IPS DF 4.7 (cell line): Measurements from ENCODE around the gene MYO9B.

Source experiments
- DNase-seq: peaks from one replicate; pipeline ENCODE4 v3.0.0-alpha.2; 2013; ENCODE audit warnings: low spot score; ENCODE audit errors: extremely low read depth

The MYO9B gene, protein sequence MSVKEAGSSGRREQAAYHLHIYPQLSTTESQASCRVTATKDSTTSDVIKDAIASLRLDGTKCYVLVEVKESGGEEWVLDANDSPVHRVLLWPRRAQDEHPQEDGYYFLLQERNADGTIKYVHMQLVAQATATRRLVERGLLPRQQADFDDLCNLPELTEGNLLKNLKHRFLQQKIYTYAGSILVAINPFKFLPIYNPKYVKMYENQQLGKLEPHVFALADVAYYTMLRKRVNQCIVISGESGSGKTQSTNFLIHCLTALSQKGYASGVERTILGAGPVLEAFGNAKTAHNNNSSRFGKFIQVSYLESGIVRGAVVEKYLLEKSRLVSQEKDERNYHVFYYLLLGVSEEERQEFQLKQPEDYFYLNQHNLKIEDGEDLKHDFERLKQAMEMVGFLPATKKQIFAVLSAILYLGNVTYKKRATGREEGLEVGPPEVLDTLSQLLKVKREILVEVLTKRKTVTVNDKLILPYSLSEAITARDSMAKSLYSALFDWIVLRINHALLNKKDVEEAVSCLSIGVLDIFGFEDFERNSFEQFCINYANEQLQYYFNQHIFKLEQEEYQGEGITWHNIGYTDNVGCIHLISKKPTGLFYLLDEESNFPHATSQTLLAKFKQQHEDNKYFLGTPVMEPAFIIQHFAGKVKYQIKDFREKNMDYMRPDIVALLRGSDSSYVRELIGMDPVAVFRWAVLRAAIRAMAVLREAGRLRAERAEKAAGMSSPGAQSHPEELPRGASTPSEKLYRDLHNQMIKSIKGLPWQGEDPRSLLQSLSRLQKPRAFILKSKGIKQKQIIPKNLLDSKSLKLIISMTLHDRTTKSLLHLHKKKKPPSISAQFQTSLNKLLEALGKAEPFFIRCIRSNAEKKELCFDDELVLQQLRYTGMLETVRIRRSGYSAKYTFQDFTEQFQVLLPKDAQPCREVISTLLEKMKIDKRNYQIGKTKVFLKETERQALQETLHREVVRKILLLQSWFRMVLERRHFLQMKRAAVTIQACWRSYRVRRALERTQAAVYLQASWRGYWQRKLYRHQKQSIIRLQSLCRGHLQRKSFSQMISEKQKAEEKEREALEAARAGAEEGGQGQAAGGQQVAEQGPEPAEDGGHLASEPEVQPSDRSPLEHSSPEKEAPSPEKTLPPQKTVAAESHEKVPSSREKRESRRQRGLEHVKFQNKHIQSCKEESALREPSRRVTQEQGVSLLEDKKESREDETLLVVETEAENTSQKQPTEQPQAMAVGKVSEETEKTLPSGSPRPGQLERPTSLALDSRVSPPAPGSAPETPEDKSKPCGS (N-terminal part only)

DNA sequence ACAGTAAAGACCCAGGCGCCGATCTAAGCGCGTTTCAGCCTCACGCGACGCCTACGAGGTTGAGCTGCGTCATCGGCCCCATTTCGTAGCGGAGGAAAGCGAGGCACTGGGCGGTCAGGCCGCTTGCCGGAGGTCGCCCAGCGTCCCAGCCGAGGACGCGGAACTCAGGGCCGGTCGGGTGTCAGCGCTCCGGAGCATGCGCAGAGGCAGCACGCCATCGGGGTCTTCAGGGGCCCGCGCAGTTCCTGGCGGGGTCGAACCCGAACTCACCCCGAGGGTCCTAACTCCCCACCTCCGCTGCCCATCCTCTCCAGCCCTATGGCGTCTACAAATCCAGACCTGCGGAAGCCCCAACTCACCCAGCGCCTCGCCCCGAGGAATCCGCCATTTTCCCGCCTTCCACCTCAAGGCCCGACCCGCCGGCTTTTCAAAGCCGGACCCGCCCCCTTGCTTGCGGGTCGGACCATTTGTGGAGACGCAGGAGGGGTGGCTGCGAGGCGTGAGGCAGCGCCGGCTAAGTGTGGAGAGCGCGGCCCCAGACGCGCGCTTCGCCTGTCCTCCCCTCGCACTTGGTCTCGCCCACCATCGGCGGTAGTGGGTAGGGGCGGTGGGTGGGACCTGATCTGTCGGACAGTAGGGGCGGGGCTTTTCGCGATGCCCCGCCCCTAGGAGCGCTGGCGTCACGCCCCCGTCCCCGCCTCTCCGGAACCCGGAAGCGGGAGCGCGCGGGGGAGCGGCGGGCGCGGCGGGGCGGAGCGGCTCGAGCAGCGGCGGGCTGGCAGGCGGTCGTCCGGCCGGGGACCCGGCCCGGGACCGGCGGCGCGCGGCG, at the start of gene MYO9B, which contains the start of gene HAUS8:
Gene MYO9B, plus strand, starts transcription at position 743 of the 829 bp plus-strand sequence. CDS start 25,941 bp downstream, outside the sequence.
Gene HAUS8, minus strand, starts transcription at position 418 of the 829 bp plus-strand sequence. Its CDS starts 30 bp downstream, at position 388.
- peak; percentile 87 for DNase-seq

DNA sequence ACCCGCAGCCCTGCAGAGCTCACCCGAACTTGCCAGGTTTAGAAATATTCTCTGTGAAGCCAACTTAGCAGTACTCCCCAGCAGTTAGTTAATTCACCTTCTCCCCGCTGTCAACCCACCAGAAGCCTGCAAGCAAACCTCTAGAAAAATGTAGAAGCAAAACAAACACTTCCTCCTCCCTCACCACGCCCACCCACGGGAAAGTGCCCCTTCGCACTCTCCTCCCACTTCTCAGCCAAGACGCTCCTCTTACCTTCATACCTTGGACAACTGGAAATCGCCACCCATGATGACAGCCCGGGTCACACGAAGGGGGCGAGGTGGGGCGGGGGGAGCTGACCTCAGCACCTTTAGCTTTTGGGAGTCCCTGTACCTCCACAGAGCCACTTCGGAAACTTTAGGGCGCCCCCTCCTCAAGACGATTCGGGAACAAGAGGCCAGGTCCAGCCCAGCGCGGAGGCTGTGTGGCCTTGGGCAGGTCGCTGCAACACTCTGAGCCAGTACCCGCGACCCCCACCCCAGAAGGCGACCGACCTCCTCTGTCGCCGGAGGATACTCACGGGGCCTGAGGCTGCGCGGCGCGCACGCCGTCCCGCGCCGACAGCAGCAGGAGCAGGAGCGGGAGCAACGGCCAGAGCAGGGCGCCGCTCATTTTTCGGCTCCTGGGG, 49.5 kb upstream of the MYO9B start:
- no peak for DNase-seq

DNA sequence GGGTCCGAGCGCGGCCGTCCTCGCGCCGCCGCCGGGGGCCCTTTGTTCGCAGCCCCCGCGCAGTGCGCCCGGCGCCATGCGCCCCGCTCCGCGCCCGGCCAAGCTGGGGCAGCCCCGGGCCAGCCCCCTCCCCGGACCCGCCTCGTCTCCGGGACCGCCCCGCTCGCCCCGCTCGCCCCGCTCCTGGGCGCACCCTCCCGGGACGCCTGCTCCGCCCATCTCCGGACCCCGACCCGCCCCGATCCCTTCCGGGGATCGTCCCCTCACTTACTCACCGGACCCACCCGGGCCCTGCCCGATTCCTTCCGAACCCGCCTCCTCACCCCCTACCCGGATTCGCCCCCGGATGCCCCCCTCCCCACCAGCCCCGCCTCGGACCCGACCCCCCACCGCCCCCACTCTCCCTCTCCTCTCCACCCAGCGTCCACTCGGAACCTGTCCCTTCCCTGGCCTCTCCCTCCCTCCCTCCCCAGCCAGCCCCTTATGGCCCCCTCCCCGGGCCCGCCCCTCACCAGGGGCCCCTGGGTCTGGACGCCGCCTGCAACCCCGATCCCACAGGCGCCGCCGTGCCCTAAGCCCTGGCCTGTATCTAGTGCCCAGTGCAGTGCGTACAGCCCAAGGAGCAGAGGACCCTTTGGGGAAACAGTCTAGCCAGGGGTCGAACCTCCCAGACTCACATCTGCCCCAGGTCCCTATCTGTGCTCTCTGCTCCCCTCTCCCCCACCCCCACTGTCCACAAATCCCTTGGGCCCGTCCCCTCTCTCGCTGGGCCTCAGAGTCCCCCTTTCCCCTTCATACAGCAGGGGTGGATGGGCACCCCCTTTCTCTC, 48.7 kb upstream of the MYO9B start, which contains the start of gene CPAMD8:
Gene CPAMD8, minus strand, starts transcription at position 105 of the 829 bp plus-strand sequence. CDS start 168 bp downstream, outside the sequence.
- no peak for DNase-seq

DNA sequence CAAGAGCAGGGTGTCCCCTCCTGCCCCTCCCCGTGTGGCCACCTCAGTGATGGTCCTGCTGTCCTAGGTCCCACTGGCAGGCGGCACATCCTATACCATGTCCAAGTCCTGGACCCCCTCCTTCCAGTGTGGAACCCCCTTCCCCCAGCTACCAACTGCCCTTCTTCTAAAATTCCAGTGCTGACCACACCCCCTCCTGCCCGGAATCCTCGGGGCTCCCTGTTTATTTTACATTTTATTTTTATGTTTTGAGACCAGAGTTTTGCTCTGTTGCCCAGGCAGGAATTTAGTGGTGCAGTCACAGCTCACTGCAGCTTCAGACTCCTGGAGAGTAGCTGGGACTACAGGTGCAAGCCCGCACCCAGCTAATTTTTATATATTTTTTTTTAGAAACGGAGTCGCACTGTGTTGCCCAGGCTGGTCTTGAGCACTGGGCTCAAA, 48.0 kb upstream of the MYO9B start:
- DNase-seq, result no peak

DNA sequence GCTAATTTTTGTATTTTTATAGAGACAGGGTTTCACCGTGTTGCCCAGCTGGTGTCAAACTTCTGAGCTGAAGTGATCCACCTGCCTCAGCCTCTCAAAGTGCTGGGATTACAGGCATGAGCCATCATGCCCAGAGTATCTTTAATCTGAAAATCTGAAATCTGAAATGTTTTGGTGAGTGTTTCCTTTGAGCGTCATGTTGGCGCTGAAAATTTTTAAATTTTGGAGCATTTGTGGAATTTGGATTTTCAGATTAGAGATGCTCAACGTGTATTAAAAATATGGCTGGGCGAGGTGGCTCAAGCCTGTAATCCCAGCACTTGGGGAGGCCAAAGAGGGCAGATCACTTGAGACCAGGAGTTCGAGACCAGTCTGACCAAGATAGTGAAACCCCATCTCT, 43.8 kb upstream of the MYO9B start:
- no peak for DNase-seq

DNA sequence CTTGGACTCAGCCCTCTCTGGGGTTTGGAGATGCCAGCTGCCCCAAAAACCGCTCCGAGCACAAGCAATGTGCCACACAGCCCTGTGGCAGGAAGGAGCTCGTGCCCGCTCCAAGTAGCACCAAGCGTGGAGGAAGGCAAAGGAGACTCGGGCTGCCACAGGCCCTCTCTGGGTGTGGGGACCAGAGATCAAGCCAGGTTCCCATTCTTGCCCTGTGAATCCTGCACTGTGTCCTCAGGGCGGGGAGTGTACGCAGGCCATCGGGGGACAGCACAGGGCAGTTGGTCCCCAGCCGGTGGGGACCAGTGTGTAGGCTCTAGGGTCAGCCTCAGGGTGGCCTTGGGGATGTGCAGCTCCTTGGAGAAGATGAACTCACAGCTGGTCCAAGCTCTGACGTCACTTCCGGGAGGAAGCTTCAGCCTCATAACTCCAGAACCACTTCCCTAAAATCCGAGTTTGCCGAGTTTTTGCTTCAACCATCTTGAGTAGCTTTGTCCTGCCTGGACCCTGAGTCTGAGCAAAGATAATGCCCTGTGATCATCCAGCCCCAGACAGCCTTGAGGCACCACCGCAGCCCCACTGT, 39.6 kb upstream of the MYO9B start:
- DNase-seq, result no peak

DNA sequence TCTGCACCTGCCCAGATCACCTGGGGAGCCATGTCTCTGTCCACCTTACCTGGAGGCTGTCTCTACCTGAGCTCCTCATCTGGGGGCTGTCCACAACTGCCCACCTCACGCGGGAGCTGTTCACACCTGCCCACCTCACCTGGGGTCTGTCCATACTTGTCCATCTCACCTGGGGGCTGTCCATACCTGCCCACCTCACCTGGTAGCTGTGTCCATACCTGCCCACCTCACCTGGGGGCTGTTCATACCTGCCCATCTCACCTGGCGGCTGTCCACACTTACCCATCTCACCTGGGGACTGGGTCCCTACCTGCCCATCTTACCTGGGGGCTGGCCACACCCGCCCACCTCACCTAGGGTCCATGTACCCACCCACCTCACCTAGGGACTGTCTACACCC, 38.9 kb upstream of the MYO9B start:
- DNase-seq, result no peak

DNA sequence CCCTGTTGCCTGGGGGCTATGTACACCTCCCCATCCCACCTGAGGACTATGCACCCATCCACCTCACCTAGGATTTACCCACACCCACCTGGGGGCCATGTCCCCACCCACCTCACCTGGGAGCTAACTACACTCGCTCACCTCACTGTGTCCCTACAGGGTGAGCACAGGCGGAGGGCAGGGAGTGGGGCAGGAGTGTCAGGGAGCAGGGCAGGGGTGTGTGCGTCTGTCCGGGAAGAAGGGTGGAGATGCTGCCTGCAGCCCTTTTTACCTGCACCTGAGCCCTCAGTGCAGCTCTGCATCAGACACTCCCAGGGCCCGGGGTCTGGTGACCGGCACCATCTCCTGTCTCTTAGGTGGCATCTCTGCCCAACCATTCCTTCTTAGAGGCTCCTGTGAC, 38.4 kb upstream of the MYO9B start:
- no peak for DNase-seq

DNA sequence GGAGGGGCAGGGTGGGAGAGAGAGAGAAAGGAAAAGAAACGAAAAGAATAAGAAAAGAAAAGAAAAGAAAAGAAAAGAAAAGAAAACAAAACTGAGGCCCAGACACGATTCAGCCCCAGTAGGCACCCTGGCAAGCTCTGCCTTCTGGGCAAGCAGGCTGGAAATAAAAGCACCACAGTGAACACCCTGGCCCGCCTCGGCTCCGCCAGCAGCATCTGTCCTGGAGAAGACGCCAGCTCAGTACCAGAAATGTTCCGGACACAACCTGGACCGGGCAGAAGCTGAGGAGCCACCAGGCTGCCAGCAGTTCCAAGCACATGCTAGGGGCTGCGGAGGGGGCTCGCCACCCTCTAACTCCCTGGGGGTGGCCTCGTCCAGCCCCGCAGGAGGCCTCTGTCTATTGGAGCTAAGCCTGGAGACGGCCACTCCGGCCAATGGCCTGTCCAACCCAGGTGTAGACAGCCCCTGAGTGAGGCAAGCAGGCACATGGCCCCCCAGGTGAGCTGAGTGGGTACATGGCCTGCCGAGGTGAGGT, 37.5 kb upstream of the MYO9B start:
- no peak for DNase-seq

DNA sequence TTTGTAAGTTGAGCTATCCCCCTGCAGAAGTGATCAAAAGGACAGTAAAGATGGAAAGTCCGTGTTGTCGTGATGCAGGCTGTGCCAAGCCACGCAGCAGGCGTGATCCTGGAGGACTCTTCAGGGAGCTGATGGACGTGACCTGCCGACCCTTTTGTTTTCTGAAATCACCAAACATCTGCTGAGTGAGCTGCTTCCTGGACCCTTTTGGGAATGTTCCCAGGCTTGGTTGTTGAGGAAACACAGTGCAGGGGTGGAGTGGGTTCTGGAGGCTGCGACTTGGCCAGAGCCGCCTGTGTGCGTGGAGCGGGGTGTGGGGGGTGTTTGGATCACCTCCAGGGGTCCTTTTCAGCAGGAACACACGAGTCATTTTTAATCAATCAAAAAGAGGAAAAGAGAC, 33.6 kb upstream of the MYO9B start:
- DNase-seq, result no peak

DNA sequence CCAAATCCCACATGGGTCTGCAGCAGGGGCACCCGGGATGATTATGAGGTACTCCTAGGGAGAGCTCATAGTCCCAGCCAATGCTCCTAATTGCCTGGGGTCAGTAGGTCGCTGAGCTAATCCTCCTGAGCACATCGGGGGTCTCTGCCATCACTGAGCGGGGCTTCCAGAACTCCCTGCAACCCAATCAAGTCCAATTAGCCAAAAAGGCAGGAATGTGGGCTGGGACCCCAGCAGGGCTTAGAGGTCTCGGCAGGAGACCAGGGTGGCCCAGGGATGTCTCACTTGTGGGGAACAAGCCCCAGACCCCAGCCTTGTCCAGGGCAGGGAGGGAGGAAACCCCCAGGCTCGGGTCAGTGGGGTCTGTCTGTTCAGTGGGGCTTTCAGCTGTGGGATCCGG, 31.8 kb upstream of the MYO9B start:
- DNase-seq, result no peak

DNA sequence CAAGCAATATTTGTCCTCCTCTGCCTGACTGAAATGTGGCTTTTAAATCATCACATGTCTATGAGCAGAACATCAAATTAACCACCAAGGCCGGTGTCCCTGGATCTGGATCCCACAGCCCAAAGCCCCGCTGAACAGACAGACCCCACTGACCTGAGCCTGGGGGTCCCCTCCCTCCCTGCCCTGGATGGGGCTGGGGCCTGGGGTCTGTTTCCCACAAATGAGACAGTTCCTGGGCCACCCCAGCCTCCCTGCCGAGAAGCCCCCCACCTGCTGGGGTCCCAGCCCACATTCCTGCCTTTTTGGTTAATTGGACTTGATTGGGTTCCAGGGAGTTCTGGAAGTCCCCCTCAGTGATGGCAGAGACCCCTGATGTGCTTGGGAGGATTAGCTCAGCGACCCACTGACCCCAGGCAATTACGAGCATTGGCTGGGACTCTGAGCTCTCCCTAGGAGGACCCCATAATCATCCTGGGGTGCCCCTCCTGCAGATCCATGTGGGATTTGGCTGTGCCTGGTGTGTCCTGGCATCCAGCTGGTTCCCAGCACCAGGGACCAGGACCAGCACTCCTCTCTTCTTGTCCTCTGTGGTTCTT, 29.6 kb upstream of the MYO9B start:
- no peak for DNase-seq

DNA sequence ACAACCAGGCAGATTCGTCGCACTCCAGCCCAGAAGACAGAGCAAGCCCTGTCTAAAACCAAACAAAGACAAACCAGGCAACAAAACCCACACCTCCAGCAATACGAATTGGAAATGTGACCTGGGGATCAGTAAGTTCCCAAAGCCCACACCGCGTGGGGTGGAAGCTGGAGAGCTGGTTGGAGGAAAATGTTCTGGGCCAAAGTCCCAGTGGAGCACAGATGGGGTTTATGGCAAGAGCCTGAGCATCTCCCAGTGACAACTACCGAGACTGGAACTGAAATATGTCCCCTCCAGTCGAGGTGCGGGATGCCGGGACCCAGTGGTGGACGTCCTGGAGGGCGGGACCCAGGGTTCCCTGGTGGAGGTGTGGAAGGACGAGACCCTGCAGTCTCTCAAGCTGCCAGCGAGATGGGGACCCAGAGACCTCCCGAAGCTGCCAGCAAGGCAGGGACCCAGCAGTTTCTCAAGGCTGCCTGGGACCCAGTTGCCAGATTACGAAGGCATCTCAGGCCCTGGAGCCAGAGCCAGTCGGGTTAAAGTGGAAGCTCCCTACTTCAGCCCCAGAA, 26.6 kb upstream of the MYO9B start:
- no peak for DNase-seq

DNA sequence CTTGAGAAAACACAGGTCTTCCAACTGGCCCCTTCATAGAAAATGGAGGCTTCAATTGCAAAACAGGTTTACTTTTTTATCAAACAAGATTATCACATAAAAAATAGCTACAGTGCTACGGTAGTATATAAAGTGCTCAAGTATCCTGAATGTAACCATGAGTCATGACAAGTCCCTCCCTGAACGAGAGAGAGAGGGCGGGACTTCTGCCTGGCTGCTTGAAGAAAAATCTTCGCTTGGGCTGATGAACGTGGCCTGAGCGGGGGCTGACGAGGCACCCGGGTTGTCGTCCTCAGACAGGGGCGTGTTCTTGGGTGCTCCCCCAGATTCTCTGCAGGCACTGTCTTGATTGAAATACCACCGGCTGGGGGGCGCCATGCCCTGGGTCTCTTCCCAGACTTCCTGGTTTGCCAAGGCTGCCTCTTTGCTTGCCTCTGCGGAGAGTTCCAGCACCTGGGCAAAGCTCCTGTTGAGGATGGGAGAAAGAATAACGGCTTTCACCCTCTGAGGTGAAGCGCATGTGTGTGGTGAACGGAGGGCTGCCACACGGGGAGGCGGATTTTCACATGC, 25.8 kb upstream of the MYO9B start:
- no peak for DNase-seq

DNA sequence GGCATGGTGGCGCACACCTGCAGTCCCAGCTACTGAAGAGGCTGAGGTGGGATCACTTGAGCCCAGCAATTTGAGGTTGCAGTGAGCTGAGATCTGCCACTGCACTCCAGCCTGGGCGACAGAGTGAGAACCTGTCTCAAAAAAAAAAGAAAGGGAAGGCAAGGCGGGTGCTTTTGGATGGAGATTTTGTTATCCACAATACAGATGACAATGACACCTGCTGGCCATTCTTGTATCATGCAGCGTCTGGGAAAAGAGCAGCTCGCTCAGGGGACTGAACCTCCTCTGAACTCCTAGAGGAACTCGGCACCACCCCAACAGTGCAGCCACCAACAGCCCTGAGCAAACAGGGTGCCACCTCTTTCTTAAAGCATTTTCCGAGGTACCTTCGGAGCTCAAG, 23.1 kb upstream of the MYO9B start:
- DNase-seq, result no peak

DNA sequence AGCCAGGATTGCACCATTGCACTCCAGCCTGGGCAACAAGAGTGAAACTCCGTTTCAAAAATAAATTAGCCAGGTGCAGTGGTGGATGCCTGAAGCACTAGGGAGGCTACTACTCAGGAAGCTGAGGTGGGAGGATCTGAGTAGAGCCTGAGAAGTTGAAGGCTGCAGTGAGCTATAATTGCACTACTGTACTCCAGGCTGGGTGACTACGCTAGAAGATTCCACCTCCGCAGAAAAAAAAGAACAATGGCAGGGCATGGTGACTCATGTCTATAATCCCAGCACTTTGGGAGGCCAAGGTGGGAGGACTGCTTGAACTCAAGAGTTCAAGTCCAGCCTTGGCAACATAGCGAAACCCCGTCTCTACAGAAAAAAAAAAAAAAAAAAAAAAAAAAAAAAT, 20.8 kb upstream of the MYO9B start:
- DNase-seq, result no peak

DNA sequence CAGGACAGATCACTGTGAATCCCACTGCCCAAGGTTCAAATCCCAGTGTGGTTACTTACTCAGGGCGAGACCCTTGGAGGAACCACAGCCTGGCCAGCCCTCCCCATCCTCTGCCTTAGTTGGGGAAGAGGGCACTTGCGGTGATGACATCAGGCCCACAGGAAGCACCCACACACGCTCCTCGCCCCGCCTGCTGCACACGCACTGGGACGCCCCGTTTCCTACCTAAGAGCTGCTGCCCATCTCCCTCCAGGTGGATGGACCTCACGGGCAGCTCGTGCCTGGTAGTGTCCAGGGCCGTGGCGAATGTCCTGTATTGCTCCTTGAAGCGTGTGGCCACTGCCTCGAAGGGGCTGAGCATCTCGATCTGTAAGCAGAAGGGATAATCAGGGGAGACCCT, 19.9 kb upstream of the MYO9B start:
- no peak for DNase-seq
